Right renal cortex interstitium (tissue), 3 donors: ENCODE measurements around the gene CLEC4F. TPM values are rescaled to one million over a fixed set of nuclear protein-coding genes. Genes with fewer than 3 reads are reported as not detected.
"Not testable (repeated sequence)": the region's sequence is repeated elsewhere in the genome, so short reads cannot be mapped to it uniquely, and the experiment has no call there.

Experiments used
- DNase-seq, 3 donors: peaks; one replicate each; pipeline ENCODE4 v3.0.0-alpha.2; 2013; ENCODE audit warnings: low read depth in 3 of 3, low spot score in 2 of 3
- polyA plus RNA-seq, 3 donors: library from polyadenylated mRNA; unstranded; fragments of 120-200 nt; gene quantifications; one replicate each; pipeline ENCODE4 v1.2.1, GENCODE V29; 2013; ENCODE audit not compliant: insufficient read length in 3 of 3

Gene CLEC4F
- polyA plus RNA-seq, 3 donors, result 0.08 TPM; not detected in 2

GRCh38 chr2:70828115-70828514, 7.7 kb upstream of the CLEC4F start:
- no peak for DNase-seq

- no peak for DNase-seq
These were observed 7.0 kb upstream of the CLEC4F start for GRCh38 chr2:70827388-70827787.

GRCh38 chr2:70826696-70827350, 6.4 kb upstream of the CLEC4F start:
- DNase-seq, result no peak

GRCh38 chr2:70823249-70823648, 2.9 kb upstream of the CLEC4F start:
- no peak for DNase-seq

GRCh38 chr2:70822843-70823242, 2.4 kb upstream of the CLEC4F start:
- DNase-seq, result no peak

- DNase-seq, result no peak
These were observed 3.0 kb downstream of the CLEC4F start for GRCh38 chr2:70817284-70817954.

- no peak for DNase-seq
These were observed 3.7 kb downstream of the CLEC4F start for GRCh38 chr2:70816726-70817125.

- DNase-seq, result no peak
These were observed 11.1 kb downstream of the CLEC4F start for GRCh38 chr2:70808983-70809958.

- DNase-seq, result no peak
These were observed 12.6 kb downstream of the CLEC4F start for GRCh38 chr2:70807828-70808118.

GRCh38 chr2:70807102-70807827, 13.1 kb downstream of the CLEC4F start:
- no peak for DNase-seq

GRCh38 chr2:70806620-70807019, 13.8 kb downstream of the CLEC4F start:
- DNase-seq, result no peak

GRCh38 chr2:70806013-70806412, 14.4 kb downstream of the CLEC4F start:
- DNase-seq, result no peak

- DNase-seq, result no peak
These were observed 18.7 kb downstream of the CLEC4F start for GRCh38 chr2:70801607-70802263.

GRCh38 chr2:70799706-70800105, 20.7 kb downstream of the CLEC4F start:
- DNase-seq, result no peak

GRCh38 chr2:70797996-70798395, 22.4 kb downstream of the CLEC4F start:
- not testable (repeated sequence) for DNase-seq

GRCh38 chr2:70797506-70797905, 22.9 kb downstream of the CLEC4F start:
- no peak for DNase-seq

- no peak for DNase-seq
These were observed 24.1 kb downstream of the CLEC4F start for GRCh38 chr2:70796262-70796661.

- no peak for DNase-seq
These were observed 25.0 kb downstream of the CLEC4F start for GRCh38 chr2:70795164-70795995.

- no peak for DNase-seq
These were observed 26.9 kb downstream of the CLEC4F start for GRCh38 chr2:70793450-70793849.
